ENCODE results near the gene APH1B. TPM values are rescaled to one million over a fixed set of nuclear protein-coding genes. Genes with fewer than 3 reads are reported as not detected.
A peak's percentile ranks its signal among the peaks of the same experiment; 100 is the strongest.

The APH1B gene
- total and polyA plus RNA-seq, 2 donors (not counting 3 experiments of a cell fraction or from before 2014, with no cell fraction given) = 14.6 to 24.6 TPM

- H2AFZ ChIP-seq (ENCODE audit: low read depth, low read length) = no peak overlapping the region
- H3K9me3 ChIP-seq (replicated peaks; ENCODE audit: control insufficient read depth, insufficient read depth, low read length) = no peaks in the 10 kb centered on the region
- H3K9ac ChIP-seq (replicated peaks; ENCODE audit: extremely low read depth, insufficient read depth, low read length) = no peak overlapping the region
- H4K20me1 ChIP-seq (replicated peaks; ENCODE audit: control insufficient read depth, extremely low read depth, insufficient read depth, low read length) = no peaks in the 10 kb centered on the region
- no peaks in the 10 kb centered on the region for H3K27me3 ChIP-seq (ENCODE audit: control insufficient read depth in 2 of 2, insufficient read depth in 2 of 2, low read length in 2 of 2)
- no peaks in the 10 kb centered on the region for H3K36me3 ChIP-seq (ENCODE audit: control insufficient read depth in 2 of 2, extremely low read depth in 1 of 2, insufficient read depth in 2 of 2, low read length in 2 of 2)
- BruUV-seq (replicated peaks) = no TSS peak
- peaks cover 34% of the 10 kb centered on the region for H3K79me2 ChIP-seq (ENCODE audit: control insufficient read depth, insufficient read depth, low read length)
- no peak for FAIRE-seq
- intact Hi-C loops (cut with micrococcal nuclease) = loop anchor here (5.0 kb wide), 1 partner anchor 384 kb away; no protein-coding TSS in a partner anchor
- DNase-seq (ENCODE audit: low read depth, low spot score) = peak; percentile 29
- no peak overlapping the region for H3K27ac ChIP-seq (ENCODE audit: insufficient read depth, low read depth, low read length)
- ChIA-PET CTCF (interaction anchor here (0.9 to 3.3 kb wide), 11 partner anchors 10 to 66 kb away, joined by 3 to 11 read pairs (median 4); no protein-coding TSS in a partner anchor), POLR2A (no interaction called here)
- TF ChIP-seq POLR2A (IDR thresholded peaks at IDR 0.05; ENCODE audit: low read depth, low read length) = no peak
- TF ChIP-seq FOS (IDR thresholded peaks at IDR 0.05; ENCODE audit: borderline replicate concordance, insufficient read depth, low read length) = no peak
- TF ChIP-seq, protein P1, sequence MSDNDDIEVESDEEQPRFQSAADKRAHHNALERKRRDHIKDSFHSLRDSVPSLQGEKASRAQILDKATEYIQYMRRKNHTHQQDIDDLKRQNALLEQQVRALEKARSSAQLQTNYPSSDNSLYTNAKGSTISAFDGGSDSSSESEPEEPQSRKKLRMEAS (IDR thresholded peaks at IDR 0.05; ENCODE audit: insufficient read depth, insufficient read length) = no peak
- no peak for TF ChIP-seq JUN (IDR thresholded peaks at IDR 0.05; ENCODE audit: borderline replicate concordance, insufficient read depth, insufficient read length, low read depth)
- no peak for TF ChIP-seq EZH2 (IDR thresholded peaks at IDR 0.05; ENCODE audit: borderline replicate concordance, low read depth, low read length, severe bottlenecking)
- H3K4me2 ChIP-seq (ENCODE audit: insufficient read depth, low read length) = no peak overlapping the region
- no peak overlapping the region for H3K4me3 ChIP-seq (replicated peaks in 1 of 3; ENCODE audit: insufficient read depth in 1 of 3, low read depth in 1 of 3, low read length in 3 of 3)
- no peaks in the 10 kb centered on the region for H3K9me1 ChIP-seq (replicated peaks; ENCODE audit: control insufficient read depth, extremely low read depth, insufficient read depth, low read length)
- H3K4me1 ChIP-seq (ENCODE audit: control insufficient read depth, extremely low read depth, insufficient read depth, low read length) = peaks cover 47% of the 10 kb centered on the region
- dilution Hi-C loops (cut with MboI; ENCODE audit: extremely low pct_ligation_motif_present, low sequenced_read_pairs) = no loop called here
Observed at GRCh38 chr15:63231706-63232105, 45.7 kb upstream of the APH1B start.

- Histone ChIP-seq H3K36me3 (ENCODE audit: control insufficient read depth in 2 of 2, extremely low read depth in 1 of 2, insufficient read depth in 2 of 2, low read length in 2 of 2) (no peaks in the 10 kb centered on the region), H3K4me2 (ENCODE audit: insufficient read depth, low read length) (peak overlapping the region; percentile 45), H4K20me1 (replicated peaks; ENCODE audit: control insufficient read depth, extremely low read depth, insufficient read depth, low read length) (no peaks in the 10 kb centered on the region), H3K27me3 (ENCODE audit: control insufficient read depth in 2 of 2, insufficient read depth in 2 of 2, low read length in 2 of 2) (no peaks in the 10 kb centered on the region), H2AFZ (ENCODE audit: low read depth, low read length) (no peak overlapping the region), H3K27ac (ENCODE audit: insufficient read depth, low read depth, low read length) (peak overlapping the region; percentile 91), H3K4me1 (ENCODE audit: control insufficient read depth, extremely low read depth, insufficient read depth, low read length) (peaks cover 52% of the 10 kb centered on the region), H3K4me3 (replicated peaks in 1 of 3; ENCODE audit: insufficient read depth in 1 of 3, low read depth in 1 of 3, low read length in 3 of 3) (no peak overlapping the region), H3K9ac (replicated peaks; ENCODE audit: extremely low read depth, insufficient read depth, low read length) (peak overlapping the region; percentile 39), H3K79me2 (ENCODE audit: control insufficient read depth, insufficient read depth, low read length) (peaks cover 33% of the 10 kb centered on the region), H3K9me1 (replicated peaks; ENCODE audit: control insufficient read depth, extremely low read depth, insufficient read depth, low read length) (no peaks in the 10 kb centered on the region), H3K9me3 (replicated peaks; ENCODE audit: control insufficient read depth, insufficient read depth, low read length) (no peaks in the 10 kb centered on the region)
- DNase-seq (ENCODE audit: low read depth, low spot score) (peak; percentile 43), FAIRE-seq (no peak)
- CTCF ChIA-PET = interaction anchor here (1.1 to 3.3 kb wide), 8 partner anchors 11 to 66 kb away, joined by 3 to 11 read pairs (median 4); no protein-coding TSS in a partner anchor
- intact Hi-C loops (cut with micrococcal nuclease) = loop anchor here (5.0 kb wide), 1 partner anchor 385 kb away; no protein-coding TSS in a partner anchor
- dilution Hi-C loops (cut with MboI; ENCODE audit: extremely low pct_ligation_motif_present, low sequenced_read_pairs) = no loop called here
- BruUV-seq (replicated peaks) = no TSS peak
- POLR2A ChIA-PET = no interaction called here
- TF ChIP-seq CTCF (IDR thresholded peaks at IDR 0.05; ENCODE audit: extremely low read depth in 1 of 2, insufficient read depth in 1 of 2, low read depth in 1 of 2, low read length in 2 of 2) = no peak
- no peak for TF ChIP-seq JUN (IDR thresholded peaks at IDR 0.05; ENCODE audit: borderline replicate concordance, insufficient read depth, insufficient read length, low read depth)
- TF ChIP-seq, protein P1 (IDR thresholded peaks at IDR 0.05; ENCODE audit: insufficient read depth, insufficient read length) = no peak
- TF ChIP-seq POLR2AphosphoS5 (IDR thresholded peaks at IDR 0.05; ENCODE audit: insufficient read depth, low read depth, low read length) = no peak
- no peak for TF ChIP-seq POLR2A (IDR thresholded peaks at IDR 0.05; ENCODE audit: low read depth, low read length)
- TF ChIP-seq GATA2 (IDR thresholded peaks at IDR 0.05; ENCODE audit: insufficient read depth, insufficient read length, low read depth, low read length) = no peak
- no peak for TF ChIP-seq EZH2 (IDR thresholded peaks at IDR 0.05; ENCODE audit: borderline replicate concordance, low read depth, low read length, severe bottlenecking)
- TF ChIP-seq FOS (IDR thresholded peaks at IDR 0.05; ENCODE audit: borderline replicate concordance, insufficient read depth, low read length) = no peak
- no peak for TF ChIP-seq MYC (IDR thresholded peaks at IDR 0.05; ENCODE audit: low read depth, low read length)
Observed at GRCh38 chr15:63232405-63232804, 45.0 kb upstream of the APH1B start.
